NOMO-1 treated with dmso at 0.1 percent for 144 hours (cell line): ENCODE results near the gene SH3BP5L.
"Not testable (repeated sequence)": the region's sequence is repeated elsewhere in the genome, so short reads cannot be mapped to it uniquely, and the experiment has no call there.

Experiments
- DNase-seq: peaks from one replicate; lab custom pipeline; 2025; ENCODE audit not compliant: unreplicated experiment; lab: John Stamatoyannopoulos, UW

SH3BP5L gene

DNA sequence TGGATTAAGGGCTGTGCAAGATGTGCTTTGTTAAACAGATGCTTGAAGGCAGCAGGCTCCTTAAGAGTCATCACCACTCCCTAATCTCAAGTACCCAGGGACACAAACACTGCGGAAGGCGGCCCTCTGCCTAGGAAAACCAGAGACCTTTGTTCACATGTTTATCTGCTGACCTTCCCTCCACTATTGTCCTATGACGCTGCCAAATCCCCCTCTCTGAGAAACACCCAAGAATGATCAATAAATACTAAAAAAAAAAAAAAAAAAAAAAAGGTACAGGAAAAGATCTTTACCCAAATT lies 5.0 kb upstream of the SH3BP5L start:
- not testable (repeated sequence) for DNase-seq

DNA sequence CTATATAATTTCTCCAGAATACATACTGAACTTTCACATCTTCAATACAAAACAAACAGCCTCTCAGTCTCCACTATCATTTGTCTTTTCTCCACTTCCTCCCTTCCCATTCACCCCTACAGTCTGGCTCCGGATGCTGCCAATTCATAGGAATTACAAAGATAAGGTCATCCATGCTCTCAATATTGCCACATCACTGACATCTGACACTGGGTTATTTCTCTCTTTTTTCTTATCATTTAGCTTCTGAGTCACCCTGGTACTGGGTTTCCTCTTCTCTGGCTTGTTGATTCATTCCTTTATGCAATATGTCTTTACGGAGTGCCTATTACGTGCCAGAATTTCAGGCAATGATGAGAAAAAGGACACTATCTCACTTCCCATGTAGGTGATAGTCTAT lies 3.1 kb upstream of the SH3BP5L start:
- DNase-seq = peak; percentile 72

DNA sequence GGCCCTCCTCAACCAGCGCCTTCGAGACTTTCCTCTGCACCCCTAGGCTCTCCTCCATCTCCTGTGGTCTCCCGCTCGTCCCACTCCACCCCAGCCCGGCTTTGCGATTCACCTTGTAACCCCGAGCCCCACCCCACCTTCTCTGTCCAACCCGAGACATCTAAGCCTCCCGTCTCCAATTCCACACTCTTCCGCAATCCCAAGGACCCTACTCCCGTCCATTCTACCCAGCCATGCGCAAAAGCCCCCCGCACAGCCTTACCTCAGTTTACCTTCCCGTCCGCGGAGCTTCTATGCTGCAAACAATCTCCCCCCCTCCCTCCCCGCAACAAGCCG lies 174 bp downstream of the SH3BP5L start:
- DNase-seq = no peak

- DNase-seq = no peak
These were observed 579 bp downstream of the SH3BP5L start for GRCh38 chr1:248825136-248825535.

DNA sequence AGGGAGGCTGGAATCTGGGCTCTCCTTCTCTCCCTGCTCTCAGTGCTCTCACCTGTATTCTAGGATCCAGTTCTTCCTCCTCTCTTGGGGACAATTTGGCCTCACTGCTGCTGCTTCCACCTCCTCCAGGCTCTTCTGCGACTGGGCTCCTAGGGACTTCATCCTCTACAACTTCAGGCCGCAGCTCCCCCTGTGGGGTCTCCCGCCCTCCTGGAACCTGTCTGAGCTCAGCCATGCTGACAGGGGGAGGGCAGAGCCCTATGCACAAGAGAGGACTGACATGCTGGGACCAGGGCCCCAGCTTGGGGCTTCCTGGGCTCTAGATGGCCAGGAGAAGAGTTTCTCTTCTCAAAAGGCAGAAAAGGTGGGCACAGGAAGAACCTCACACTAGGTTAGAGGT lies 1.0 kb downstream of the SH3BP5L start:
- no peak for DNase-seq

GRCh38 chr1:248824301-248824700 lies 1.4 kb downstream of the SH3BP5L start:
- no peak for DNase-seq

DNA sequence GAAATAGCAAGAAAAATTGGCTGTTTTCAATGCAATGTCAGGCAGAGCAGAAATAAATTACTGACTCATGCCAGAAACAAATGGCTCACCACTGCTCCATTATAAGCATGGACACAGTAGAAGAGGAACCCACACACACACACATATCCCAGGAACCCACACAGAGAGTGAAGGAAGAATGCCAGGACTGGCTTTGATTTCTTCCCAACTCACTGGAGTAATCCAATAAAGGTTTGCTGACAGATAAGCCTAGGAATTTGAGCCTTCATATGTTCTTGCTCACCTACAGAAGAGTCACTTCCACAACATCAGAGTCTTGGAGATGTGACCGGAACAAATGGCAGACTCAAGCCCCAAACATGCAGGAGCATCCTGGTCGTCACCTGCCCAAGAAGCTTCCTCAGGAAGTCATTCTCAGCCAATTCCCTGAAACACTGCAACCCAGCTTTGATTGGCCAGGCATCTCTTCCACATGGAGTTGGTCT lies 2.2 kb downstream of the SH3BP5L start:
- DNase-seq = no peak

GRCh38 chr1:248822148-248823032 lies 3.3 kb downstream of the SH3BP5L start:
- DNase-seq = peak; percentile 26

DNA sequence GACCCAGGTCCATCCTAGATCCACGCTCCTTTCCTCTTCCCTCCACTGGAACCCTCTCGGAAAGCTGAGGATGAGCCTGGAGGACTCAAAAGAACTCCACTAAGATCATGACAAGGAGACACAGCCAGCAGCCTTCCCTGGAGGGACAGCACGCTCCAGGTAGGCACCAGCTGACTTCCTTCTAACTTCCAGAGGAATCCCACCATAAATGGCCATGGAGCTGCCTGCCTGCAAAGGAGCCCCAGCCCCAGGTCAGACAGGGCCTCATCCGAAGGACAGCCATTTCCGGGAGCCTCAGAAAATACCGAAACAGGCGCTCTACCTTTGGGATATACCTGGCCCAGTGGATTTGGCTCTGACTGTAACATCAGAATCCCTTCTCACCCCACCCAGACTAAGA lies 4.1 kb downstream of the SH3BP5L start:
- DNase-seq = no peak

DNA sequence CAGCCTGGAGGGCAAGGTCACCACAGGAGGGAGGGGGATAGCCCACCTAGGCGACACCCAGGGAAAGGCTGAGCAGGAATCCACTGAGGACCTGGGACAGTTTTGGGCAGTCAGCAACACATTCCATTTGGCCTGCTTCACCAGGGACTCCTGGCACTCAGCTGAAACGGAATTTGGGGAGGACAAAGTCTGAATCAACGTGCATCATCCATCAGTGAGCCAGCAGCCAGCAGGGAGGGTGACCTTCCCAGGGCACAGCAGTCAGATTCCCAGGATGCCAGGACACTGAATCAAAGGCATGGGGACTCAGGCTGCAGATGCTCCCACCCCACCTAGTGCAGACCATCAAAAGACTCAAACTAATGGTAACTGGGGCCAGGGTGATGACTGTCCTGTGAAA lies 4.6 kb downstream of the SH3BP5L start:
- no peak for DNase-seq

- no peak for DNase-seq
These were observed 5.6 kb downstream of the SH3BP5L start for GRCh38 chr1:248820041-248820585.

DNA sequence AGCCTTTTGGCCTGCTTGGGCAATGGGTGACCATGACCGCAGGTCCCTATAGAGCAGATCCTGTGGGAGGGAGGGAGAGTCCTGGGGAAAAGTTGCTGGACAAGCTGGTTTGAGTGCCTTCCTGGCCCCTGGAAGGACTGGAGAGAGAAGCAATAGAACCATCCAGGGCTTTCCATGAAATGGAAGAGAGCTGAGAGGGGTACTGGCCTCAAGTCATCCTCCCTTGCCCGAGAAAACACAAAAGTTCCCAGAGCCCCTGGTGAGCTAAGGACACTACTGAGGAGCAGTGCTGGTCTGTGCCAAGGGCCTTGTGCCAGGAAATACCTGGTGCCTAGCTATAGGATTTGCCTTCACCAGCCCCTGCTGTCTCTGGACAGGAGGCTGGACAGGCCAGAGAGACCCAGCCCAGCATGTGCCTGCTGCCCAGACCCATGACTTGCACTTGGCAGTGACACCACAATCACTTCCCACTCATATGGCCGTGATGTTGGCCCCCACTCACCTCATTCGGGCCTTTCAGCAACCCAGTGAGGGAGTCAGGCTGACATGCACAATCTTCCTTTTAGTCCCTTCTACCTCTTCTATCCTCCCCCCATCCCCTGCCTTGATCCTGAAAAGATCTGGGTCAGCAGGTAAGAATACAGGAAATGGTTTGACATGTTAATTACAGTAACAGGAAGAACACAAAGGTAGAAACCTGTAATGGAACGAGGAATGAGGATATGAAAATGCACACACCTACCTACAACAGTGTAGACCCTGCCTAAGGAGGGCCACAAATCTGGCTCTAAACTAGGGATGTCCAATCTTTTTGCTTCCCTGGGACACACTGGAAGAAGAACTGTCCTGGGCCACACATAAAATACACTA lies 7.0 kb downstream of the SH3BP5L start:
- no peak for DNase-seq

GRCh38 chr1:248817065-248817464 lies 8.7 kb downstream of the SH3BP5L start:
- DNase-seq = peak; percentile 78

DNA sequence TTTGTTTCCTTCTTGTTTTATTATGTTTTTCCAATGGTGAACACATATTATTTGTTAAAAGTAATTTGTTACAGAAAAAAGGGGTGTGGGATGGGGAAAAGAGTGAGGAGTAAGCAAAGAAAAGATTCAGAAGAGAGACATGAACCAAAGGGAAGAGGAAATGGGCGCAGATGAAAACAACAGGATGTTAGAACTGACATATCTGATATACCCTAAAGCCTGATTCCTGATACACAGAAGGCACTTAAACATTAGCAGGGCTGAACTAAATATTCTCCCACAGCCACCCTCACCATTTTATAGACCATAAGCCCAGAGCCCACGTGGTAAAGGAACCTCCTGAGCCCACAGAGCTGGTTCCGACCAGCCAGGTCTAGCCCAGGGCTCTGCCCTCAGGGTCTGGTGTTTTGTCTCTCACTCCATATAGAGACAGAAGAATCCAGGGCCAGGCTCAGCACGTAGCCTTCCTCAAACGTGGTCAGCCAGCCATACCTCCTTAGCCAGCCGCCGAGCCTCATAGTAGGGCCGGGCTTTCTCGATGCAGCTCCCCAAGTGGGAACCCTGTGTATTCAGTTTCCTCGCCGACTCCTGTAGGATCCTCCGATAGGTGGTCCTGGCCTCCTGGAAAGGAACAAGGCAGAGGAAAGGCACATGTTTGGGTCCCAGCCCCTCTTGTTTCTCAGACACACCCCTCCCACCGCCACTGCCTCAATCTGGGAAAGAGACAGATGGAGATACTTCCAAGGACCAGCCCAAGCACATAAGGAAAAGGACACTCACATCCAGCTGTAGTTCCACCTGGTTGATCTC lies 9.5 kb downstream of the SH3BP5L start:
- no peak for DNase-seq

- DNase-seq = no peak
These were observed 10.2 kb downstream of the SH3BP5L start for GRCh38 chr1:248815407-248816034.

- DNase-seq = no peak
These were observed 11.4 kb downstream of the SH3BP5L start for GRCh38 chr1:248814351-248814750.

GRCh38 chr1:248813546-248813945 lies 12.2 kb downstream of the SH3BP5L start:
- no peak for DNase-seq

DNA sequence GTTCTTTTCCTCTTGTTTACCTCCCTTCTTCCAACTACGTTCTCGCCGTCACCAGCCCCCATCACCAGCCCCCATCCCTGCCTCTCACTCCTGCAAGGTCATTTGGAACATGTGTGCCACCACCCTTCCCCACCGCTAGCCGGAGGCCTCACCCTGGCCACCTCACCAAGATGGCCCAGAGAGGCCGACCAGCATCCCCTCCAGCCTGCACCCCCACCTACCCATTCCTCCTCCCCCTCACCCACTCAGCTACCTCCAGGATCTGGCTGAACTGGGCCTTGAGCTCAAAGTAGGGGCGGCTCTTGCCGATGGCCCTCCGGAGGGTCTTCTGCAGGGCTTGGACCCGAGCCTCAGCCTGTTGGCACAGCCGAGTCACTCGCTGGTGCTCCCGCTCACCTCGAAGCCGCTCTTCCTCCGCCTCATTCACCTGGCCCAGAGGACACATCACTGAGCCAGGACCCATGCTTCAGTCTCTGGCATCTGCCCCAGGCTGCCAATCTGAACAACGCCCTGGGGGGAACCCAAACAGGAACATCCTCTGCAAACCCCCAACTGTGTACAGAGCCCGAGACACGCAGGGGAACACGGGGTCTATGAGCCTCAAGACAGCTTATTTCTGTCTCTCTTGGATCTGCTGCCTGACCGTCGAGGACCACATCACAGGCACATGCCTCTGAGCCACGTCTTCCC lies 12.8 kb downstream of the SH3BP5L start:
- no peak for DNase-seq

- no peak for DNase-seq
These were observed 13.9 kb downstream of the SH3BP5L start for GRCh38 chr1:248811514-248812490.
